Measurements from ENCODE around the gene RALGAPB. TPM values are rescaled to one million over a fixed set of nuclear protein-coding genes. Genes with fewer than 3 reads are reported as not detected.

The RALGAPB gene
- total RNA-seq, 2 donors from 2014 or later = 45.6 to 50.6 TPM

- DNase-seq (ENCODE audit: low spot score) = no peak
- H3K36me3 ChIP-seq = no peaks in the 10 kb centered on the region
- no peaks in the 10 kb centered on the region for H3K27me3 ChIP-seq (replicated peaks; ENCODE audit: insufficient read depth)
- WGBS = 71% methylated on average over 1 of the region's 1 CpG
- H3K4me1 ChIP-seq (replicated peaks) = no peaks in the 10 kb centered on the region
- no peak overlapping the region for H3K4me3 ChIP-seq
- TF ChIP-seq POLR2A (IDR thresholded peaks at IDR 0.05) (no peak), POLR2AphosphoS5 (IDR thresholded peaks at IDR 0.05) (no peak)
- intact Hi-C loops (cut with DNase I) = no loop called here
- no peak overlapping the region for H3K27ac ChIP-seq
- no peaks in the 10 kb centered on the region for H3K9me3 ChIP-seq
Observed at GRCh38 chr20:38531021-38531420, 58.4 kb downstream of the RALGAPB start.

- no peaks in the 10 kb centered on the region for H3K36me3 ChIP-seq
- intact Hi-C loops (cut with DNase I) = no loop called here
- no peaks in the 10 kb centered on the region for H3K27me3 ChIP-seq (replicated peaks; ENCODE audit: insufficient read depth)
- DNase-seq (ENCODE audit: low spot score) = no peak
- H3K27ac ChIP-seq = no peak overlapping the region
- 92% methylated on average over 11 of the region's 11 CpGs for WGBS
- H3K4me3 ChIP-seq = no peak overlapping the region
- H3K9me3 ChIP-seq = no peaks in the 10 kb centered on the region
- H3K4me1 ChIP-seq (replicated peaks) = no peaks in the 10 kb centered on the region
- no peak for TF ChIP-seq CTCF (IDR thresholded peaks at IDR 0.05)
- no peak for TF ChIP-seq POLR2A (IDR thresholded peaks at IDR 0.05)
- no peak for TF ChIP-seq POLR2AphosphoS5 (IDR thresholded peaks at IDR 0.05)
Observed at GRCh38 chr20:38534756-38535155, 62.1 kb downstream of the RALGAPB start.

GRCh38 chr20:38536310-38536709 is 63.7 kb downstream of the RALGAPB start:
- DNase-seq (ENCODE audit: low spot score) = no peak
- TF ChIP-seq CTCF (IDR thresholded peaks at IDR 0.05) = no peak
- no peak for TF ChIP-seq POLR2A (IDR thresholded peaks at IDR 0.05)
- no peak for TF ChIP-seq POLR2AphosphoS5 (IDR thresholded peaks at IDR 0.05)
- intact Hi-C loops (cut with DNase I) = no loop called here
- H3K36me3 ChIP-seq = no peaks in the 10 kb centered on the region
- H3K27ac ChIP-seq = no peak overlapping the region
- no peaks in the 10 kb centered on the region for H3K9me3 ChIP-seq
- H3K4me1 ChIP-seq (replicated peaks) = no peaks in the 10 kb centered on the region
- H3K4me3 ChIP-seq = no peak overlapping the region
- 67% methylated on average over 2 of the region's 2 CpGs for WGBS
- no peaks in the 10 kb centered on the region for H3K27me3 ChIP-seq (replicated peaks; ENCODE audit: insufficient read depth)

GRCh38 chr20:38537176-38537575 is 64.5 kb downstream of the RALGAPB start:
- Histone ChIP-seq H3K27ac (no peak overlapping the region), H3K4me3 (no peak overlapping the region), H3K27me3 (replicated peaks; ENCODE audit: insufficient read depth) (no peaks in the 10 kb centered on the region), H3K36me3 (no peaks in the 10 kb centered on the region), H3K4me1 (replicated peaks) (no peaks in the 10 kb centered on the region), H3K9me3 (no peaks in the 10 kb centered on the region)
- TF ChIP-seq POLR2AphosphoS5 (IDR thresholded peaks at IDR 0.05) (no peak), POLR2A (IDR thresholded peaks at IDR 0.05) (no peak), CTCF (IDR thresholded peaks at IDR 0.05) (no peak)
- intact Hi-C loops (cut with DNase I) = no loop called here
- no peak for DNase-seq (ENCODE audit: low spot score)
- WGBS = 81% methylated on average over 1 of the region's 1 CpG

- intact Hi-C loops (cut with DNase I) = no loop called here
- H3K36me3 ChIP-seq = no peaks in the 10 kb centered on the region
Observed at GRCh38 chr20:38538789-38539188, 66.1 kb downstream of the RALGAPB start.

More at GRCh38 chr20:38538789-38539188, 66.1 kb downstream of the RALGAPB start:
- Histone ChIP-seq H3K4me3 (no peak overlapping the region), H3K27ac (no peak overlapping the region), H3K4me1 (replicated peaks) (no peaks in the 10 kb centered on the region), H3K9me3 (no peaks in the 10 kb centered on the region), H3K27me3 (replicated peaks; ENCODE audit: insufficient read depth) (no peaks in the 10 kb centered on the region)
- DNase-seq (ENCODE audit: low spot score) = no peak
- TF ChIP-seq POLR2A (IDR thresholded peaks at IDR 0.05) (no peak), CTCF (IDR thresholded peaks at IDR 0.05) (no peak), POLR2AphosphoS5 (IDR thresholded peaks at IDR 0.05) (no peak)
- WGBS = 93% methylated on average over 2 of the region's 2 CpGs
